22Rv1 (cell line): ENCODE measurements around the gene ERBB2.

ENCODE experiments used
- CTCF ChIP-seq: fragments of 450-650 bp; IDR thresholded peaks from 2 replicates; pipeline ENCODE4 v1.5.1; 2017; ENCODE audit warnings: mild to moderate bottlenecking
- ZFX ChIP-seq: fragments of 450-650 bp; IDR thresholded peaks from 2 replicates; pipeline ENCODE4 v1.6.1; 2017; ENCODE audit warnings: antibody characterized with exemption, borderline replicate concordance

GRCh38 chr17:39658760-39659159, 41.1 kb upstream of the ERBB2 start:
- no peak for TF ChIP-seq CTCF
- no peak for TF ChIP-seq ZFX
